Measurements from ENCODE around the gene TRIM44.

GRCh38 chr11:35856259-35856658, 193.7 kb downstream of the TRIM44 start:
- TF ChIP-seq, protein P1, sequence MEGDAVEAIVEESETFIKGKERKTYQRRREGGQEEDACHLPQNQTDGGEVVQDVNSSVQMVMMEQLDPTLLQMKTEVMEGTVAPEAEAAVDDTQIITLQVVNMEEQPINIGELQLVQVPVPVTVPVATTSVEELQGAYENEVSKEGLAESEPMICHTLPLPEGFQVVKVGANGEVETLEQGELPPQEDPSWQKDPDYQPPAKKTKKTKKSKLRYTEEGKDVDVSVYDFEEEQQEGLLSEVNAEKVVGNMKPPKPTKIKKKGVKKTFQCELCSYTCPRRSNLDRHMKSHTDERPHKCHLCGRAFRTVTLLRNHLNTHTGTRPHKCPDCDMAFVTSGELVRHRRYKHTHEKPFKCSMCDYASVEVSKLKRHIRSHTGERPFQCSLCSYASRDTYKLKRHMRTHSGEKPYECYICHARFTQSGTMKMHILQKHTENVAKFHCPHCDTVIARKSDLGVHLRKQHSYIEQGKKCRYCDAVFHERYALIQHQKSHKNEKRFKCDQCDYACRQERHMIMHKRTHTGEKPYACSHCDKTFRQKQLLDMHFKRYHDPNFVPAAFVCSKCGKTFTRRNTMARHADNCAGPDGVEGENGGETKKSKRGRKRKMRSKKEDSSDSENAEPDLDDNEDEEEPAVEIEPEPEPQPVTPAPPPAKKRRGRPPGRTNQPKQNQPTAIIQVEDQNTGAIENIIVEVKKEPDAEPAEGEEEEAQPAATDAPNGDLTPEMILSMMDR (IDR thresholded peaks at IDR 0.05): no peak
- TF ChIP-seq EP300 (IDR thresholded peaks at IDR 0.05): no peak
- no peak for TF ChIP-seq POLR2A (IDR thresholded peaks at IDR 0.05)
- no peak for TF ChIP-seq POLR2AphosphoS5 (IDR thresholded peaks at IDR 0.05)
